Loucy (cell line): ENCODE measurements around the gene TMEM131.

Source experiments
- H2AFZ ChIP-seq: fragments of 200-600 bp; sonication (generic); 2 replicates; pipeline ENCODE4 v1.6.0; 2016; ENCODE audit warnings: antibody characterized with exemption, mild to moderate bottlenecking, low read length, moderate library complexity
- H3F3A ChIP-seq: fragments of 200-600 bp; 2 replicates; pipeline ENCODE4 v1.6.0; 2016; ENCODE audit warnings: antibody characterized with exemption, low read depth, mild to moderate bottlenecking
- H3K27me3 ChIP-seq: fragments of 200-600 bp; sonication (generic); 2 replicates; pipeline ENCODE4 v1.6.1; 2014; ENCODE audit warnings: low read length, mild to moderate bottlenecking; ENCODE audit not compliant: insufficient read depth, poor library complexity, severe bottlenecking
- H3K36me3 ChIP-seq: fragments of 200-600 bp; sonication (generic); 2 replicates; pipeline ENCODE4 v1.6.1; 2016; ENCODE audit warnings: low read length; ENCODE audit not compliant: insufficient read depth
- H3K4me1 ChIP-seq: fragments of 200-600 bp; sonication (generic); 2 replicates; pipeline ENCODE4 v1.5.1; 2014; ENCODE audit warnings: low read length, mild to moderate bottlenecking; ENCODE audit not compliant: insufficient read depth, poor library complexity, severe bottlenecking
- H3K4me2 ChIP-seq: fragments of 200-600 bp; sonication (generic); 2 replicates; pipeline ENCODE4 v1.6.0; 2014; ENCODE audit warnings: antibody characterized with exemption, low read length, low read depth, mild to moderate bottlenecking; ENCODE audit not compliant: poor library complexity, severe bottlenecking
- H3K4me3 ChIP-seq: fragments of 200-600 bp; sonication (generic); 2 replicates; pipeline ENCODE4 v1.5.1; 2014; ENCODE audit warnings: low read length, mild to moderate bottlenecking, mixed read lengths; ENCODE audit not compliant: poor library complexity, severe bottlenecking
- H3K79me2 ChIP-seq: fragments of 200-600 bp; sonication (generic); 2 replicates; pipeline ENCODE4 v1.6.1; 2014; ENCODE audit warnings: low read length; ENCODE audit not compliant: insufficient read depth
- H3K9ac ChIP-seq: fragments of 200-600 bp; sonication (generic); 2 replicates; pipeline ENCODE4 v1.6.0; 2014; ENCODE audit warnings: mild to moderate bottlenecking, low read depth, low read length, moderate library complexity; ENCODE audit not compliant: poor library complexity, severe bottlenecking
- H3K9me2 ChIP-seq: fragments of 200-600 bp; sonication (generic); replicated peaks from 2 replicates; pipeline ENCODE4 v1.6.1; 2016; ENCODE audit warnings: low read depth, low read length, mixed read lengths
- H3K9me3 ChIP-seq: fragments of 200-600 bp; sonication (generic); 2 replicates; pipeline ENCODE4 v1.6.1; 2014; ENCODE audit warnings: mild to moderate bottlenecking, antibody characterized with exemption, low read length, low read depth; ENCODE audit not compliant: insufficient read depth
- H4K20me1 ChIP-seq: fragments of 200-600 bp; sonication (generic); 2 replicates; pipeline ENCODE4 v1.6.0; 2014; ENCODE audit warnings: antibody characterized with exemption, low read length, mild to moderate bottlenecking; ENCODE audit not compliant: insufficient read depth, poor library complexity, severe bottlenecking
- EZH2phosphoT487 ChIP-seq: fragments of 200-600 bp; IDR thresholded peaks from 2 replicates; pipeline ENCODE4 v1.6.1; 2018; ENCODE audit warnings: antibody characterized with exemption, mild to moderate bottlenecking, moderate library complexity, borderline replicate concordance
- TF ChIP-seq, protein P1 (sequence below): fragments of 200-600 bp; sonication (generic); conservative IDR thresholded peaks from 2 replicates; pipeline ENCODE4 v1.5.1; 2014; ENCODE audit warnings: mild to moderate bottlenecking, antibody characterized with exemption, low read length

Gene TMEM131

DNA sequence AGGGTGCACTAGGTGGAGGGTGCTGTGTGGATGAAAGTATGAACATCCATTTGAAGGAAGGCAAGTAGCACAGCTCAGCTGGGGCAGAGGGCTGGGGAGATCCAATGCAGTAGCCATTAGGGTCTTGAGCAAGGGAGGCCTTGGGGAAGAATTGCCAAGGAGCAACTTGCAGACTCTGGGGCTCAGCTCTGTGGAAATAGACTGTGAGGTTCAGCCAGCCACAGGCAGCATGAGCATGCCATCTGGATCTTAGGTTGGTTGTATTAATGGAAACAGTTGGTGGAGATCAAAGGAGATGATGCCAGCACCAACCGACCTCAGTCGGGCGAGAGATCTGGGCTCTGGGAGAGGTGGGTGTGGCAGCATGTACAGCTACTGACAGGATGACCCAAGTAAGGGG lies 276.8 kb downstream of the TMEM131 start:
- H3K9ac ChIP-seq: peak overlapping the region; percentile 99
- no peak for TF ChIP-seq EZH2phosphoT487
- TF ChIP-seq, protein P1, sequence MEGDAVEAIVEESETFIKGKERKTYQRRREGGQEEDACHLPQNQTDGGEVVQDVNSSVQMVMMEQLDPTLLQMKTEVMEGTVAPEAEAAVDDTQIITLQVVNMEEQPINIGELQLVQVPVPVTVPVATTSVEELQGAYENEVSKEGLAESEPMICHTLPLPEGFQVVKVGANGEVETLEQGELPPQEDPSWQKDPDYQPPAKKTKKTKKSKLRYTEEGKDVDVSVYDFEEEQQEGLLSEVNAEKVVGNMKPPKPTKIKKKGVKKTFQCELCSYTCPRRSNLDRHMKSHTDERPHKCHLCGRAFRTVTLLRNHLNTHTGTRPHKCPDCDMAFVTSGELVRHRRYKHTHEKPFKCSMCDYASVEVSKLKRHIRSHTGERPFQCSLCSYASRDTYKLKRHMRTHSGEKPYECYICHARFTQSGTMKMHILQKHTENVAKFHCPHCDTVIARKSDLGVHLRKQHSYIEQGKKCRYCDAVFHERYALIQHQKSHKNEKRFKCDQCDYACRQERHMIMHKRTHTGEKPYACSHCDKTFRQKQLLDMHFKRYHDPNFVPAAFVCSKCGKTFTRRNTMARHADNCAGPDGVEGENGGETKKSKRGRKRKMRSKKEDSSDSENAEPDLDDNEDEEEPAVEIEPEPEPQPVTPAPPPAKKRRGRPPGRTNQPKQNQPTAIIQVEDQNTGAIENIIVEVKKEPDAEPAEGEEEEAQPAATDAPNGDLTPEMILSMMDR: no peak
- H3K4me3 ChIP-seq: peak overlapping the region; percentile 95
- H3K9me2 ChIP-seq: no peaks in the 10 kb centered on the region
- H4K20me1 ChIP-seq: peaks cover 46% of the 10 kb centered on the region
- no peak overlapping the region for H2AFZ ChIP-seq
- peaks cover 2% of the 10 kb centered on the region for H3K27me3 ChIP-seq
- peak overlapping the region; percentile 92 for H3K4me2 ChIP-seq
- peaks cover 74% of the 10 kb centered on the region for H3K4me1 ChIP-seq
- H3K79me2 ChIP-seq: peaks cover 97% of the 10 kb centered on the region
- H3K36me3 ChIP-seq: peaks cover 26% of the 10 kb centered on the region
- H3K9me3 ChIP-seq: no peaks in the 10 kb centered on the region
- peaks cover 9% of the 10 kb centered on the region; the same call in 1 of the 2 replicates for H3F3A ChIP-seq

GRCh38 chr2:97718051-97718882 lies 277.5 kb downstream of the TMEM131 start:
- no peaks in the 10 kb centered on the region for H3K9me2 ChIP-seq
- H3K9me3 ChIP-seq: no peaks in the 10 kb centered on the region
- H3K36me3 ChIP-seq: peaks cover 20% of the 10 kb centered on the region
- TF ChIP-seq, protein P1: no peak
- no peak for TF ChIP-seq EZH2phosphoT487
- peaks cover 9% of the 10 kb centered on the region; the same call in 1 of the 2 replicates for H3F3A ChIP-seq
- peaks cover 96% of the 10 kb centered on the region for H3K79me2 ChIP-seq
- H3K4me3 ChIP-seq: peak overlapping the region; percentile 95
- H2AFZ ChIP-seq: no peak overlapping the region
- H3K27me3 ChIP-seq: peaks cover 5% of the 10 kb centered on the region
- H3K9ac ChIP-seq: peak overlapping the region; percentile 99
- peaks cover 39% of the 10 kb centered on the region for H4K20me1 ChIP-seq
- peaks cover 78% of the 10 kb centered on the region for H3K4me1 ChIP-seq
- H3K4me2 ChIP-seq: peak overlapping the region; percentile 92

DNA sequence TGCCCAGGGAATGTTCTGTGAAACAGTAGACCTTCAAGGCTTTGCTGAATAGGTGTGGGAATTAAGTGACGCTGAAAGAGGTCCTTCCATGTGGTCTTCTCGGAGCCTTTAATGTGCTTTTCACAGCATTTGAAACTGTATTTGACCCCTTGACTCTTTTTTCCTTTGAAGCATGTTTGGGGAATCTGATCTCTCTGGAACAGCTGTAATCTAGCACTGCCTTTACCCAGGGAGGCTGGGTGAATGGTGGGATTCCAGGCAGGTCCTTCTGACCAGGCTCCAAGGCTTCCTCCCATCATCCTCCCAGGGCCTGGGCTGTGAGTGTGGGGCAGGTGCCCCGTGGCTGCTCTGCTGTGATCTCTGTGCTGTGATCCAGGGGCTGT lies 278.1 kb downstream of the TMEM131 start:
- Histone ChIP-seq H3K4me3 (peak overlapping the region; percentile 95), H3K9me2 (no peaks in the 10 kb centered on the region), H3K4me1 (peaks cover 79% of the 10 kb centered on the region), H3K79me2 (peaks cover 96% of the 10 kb centered on the region), H3F3A (peaks cover 9% of the 10 kb centered on the region; the same call in 1 of the 2 replicates), H3K4me2 (peak overlapping the region; percentile 92), H3K36me3 (peaks cover 14% of the 10 kb centered on the region), H2AFZ (no peak overlapping the region), H3K9ac (peak overlapping the region; percentile 99), H4K20me1 (peaks cover 32% of the 10 kb centered on the region), H3K9me3 (no peaks in the 10 kb centered on the region), H3K27me3 (peaks cover 5% of the 10 kb centered on the region)
- no peak for TF ChIP-seq EZH2phosphoT487
- TF ChIP-seq, protein P1: no peak
